GM12878 (cell line): Measurements from ENCODE around the gene AMDHD2. TPM values are rescaled to one million over a fixed set of nuclear protein-coding genes. Genes with fewer than 3 reads are reported as not detected.

Source experiments
- ATF3 ChIP-seq: IDR thresholded peaks from 2 replicates; pipeline ENCODE4 v1.6.1; 2011; ENCODE audit warnings: low read depth, mild to moderate bottlenecking, low read length, moderate library complexity, borderline replicate concordance; ENCODE audit errors: extremely low read depth
- BCL11A ChIP-seq: IDR thresholded peaks from 2 replicates; pipeline ENCODE4 v1.6.1; 2011; ENCODE audit warnings: low read depth, low read length
- BRCA1 ChIP-seq: IDR thresholded peaks from 2 replicates; pipeline ENCODE4 v1.6.1; 2011; ENCODE audit warnings: low read depth, low read length, improper control_type of control experiment
- CEBPB ChIP-seq, 2 experiments: fragments of 150-350 bp in 1 of 2; IDR thresholded peaks; 2 replicates each; pipeline ENCODE4 v1.6.1; 2012 to 2014; ENCODE audit warnings: low read depth in 2 of 2, low read length in 2 of 2, borderline replicate concordance in 1 of 2, inconsistent platforms in 1 of 2
- E2F4 ChIP-seq: IDR thresholded peaks from 2 replicates; pipeline ENCODE4 v1.6.1; 2012; ENCODE audit warnings: low read depth, low read length, improper control_type of control experiment
- EGR1 ChIP-seq, 2 experiments: IDR thresholded peaks; 1 replicate in 1 of 2; 2 replicates in 1 of 2; pipeline ENCODE4 v1.6.1; 2011 to 2012; ENCODE audit warnings: low read depth in 2 of 2, low read length in 2 of 2, borderline replicate concordance in 1 of 2, mild to moderate bottlenecking in 1 of 2, moderate library complexity in 1 of 2
- FOXM1 ChIP-seq: IDR thresholded peaks from 2 replicates; pipeline ENCODE4 v1.6.1; 2012; ENCODE audit warnings: low read depth, mild to moderate bottlenecking, inconsistent platforms, low read length, moderate library complexity
- GATAD2B ChIP-seq: fragments of 450-650 bp; conservative IDR thresholded peaks from 2 replicates; pipeline ENCODE4 v1.6.1; 2017; ENCODE audit warnings: low read depth, mild to moderate bottlenecking, moderate library complexity
- HDAC2 ChIP-seq: fragments of 200-600 bp; sonication (generic); IDR thresholded peaks from 2 replicates; pipeline ENCODE4 v1.6.1; 2017
- IKZF1 ChIP-seq: fragments of 450-650 bp; conservative IDR thresholded peaks from 2 replicates; pipeline ENCODE4 v1.6.1; 2017; ENCODE audit warnings: antibody characterized with exemption, mild to moderate bottlenecking
- JUNB ChIP-seq: IDR thresholded peaks from 2 replicates; pipeline ENCODE4 v1.6.1; 2016; ENCODE audit warnings: antibody characterized with exemption, mild to moderate bottlenecking
- MEF2A ChIP-seq: IDR thresholded peaks from 2 replicates; pipeline ENCODE4 v1.6.1; 2011; ENCODE audit warnings: low read depth, mild to moderate bottlenecking, low read length, moderate library complexity; ENCODE audit not compliant: insufficient read depth
- MXI1 ChIP-seq: fragments of 150-350 bp; IDR thresholded peaks from 2 replicates; pipeline ENCODE4 v1.6.1; 2011; ENCODE audit warnings: low read depth, mild to moderate bottlenecking, inconsistent platforms, low read length, improper control_type of control experiment
- PAX5 ChIP-seq: IDR thresholded peaks from 2 replicates; pipeline ENCODE4 v1.6.1; 2011; ENCODE audit warnings: low read depth, low read length, borderline replicate concordance
- POLR2A ChIP-seq: IDR thresholded peaks from 2 replicates; pipeline ENCODE4 v1.6.1; 2011; ENCODE audit warnings: low read depth, mild to moderate bottlenecking, low read length
- POLR2AphosphoS2 ChIP-seq: IDR thresholded peaks from 2 replicates; pipeline ENCODE4 v1.6.1; 2011; ENCODE audit warnings: low read depth, mild to moderate bottlenecking, low read length, improper control_type of control experiment, moderate library complexity
- POU2F2 ChIP-seq: IDR thresholded peaks from 3 replicates; pipeline ENCODE4 v1.6.1; 2011; ENCODE audit warnings: low read depth, mild to moderate bottlenecking, low read length, borderline replicate concordance
- RELA ChIP-seq: fragments of 450-650 bp; IDR thresholded peaks from 2 replicates; pipeline ENCODE4 v1.8.0; 2014; ENCODE audit warnings: borderline replicate concordance; ENCODE audit not compliant: partially characterized antibody
- REST ChIP-seq: IDR thresholded peaks from 2 replicates; pipeline ENCODE4 v1.6.1; 2012; ENCODE audit warnings: mild to moderate bottlenecking, low read depth, low read length
- RUNX3 ChIP-seq: IDR thresholded peaks from 2 replicates; pipeline ENCODE4 v1.6.1; 2012; ENCODE audit warnings: low read length, inconsistent platforms
- SRF ChIP-seq, 2 experiments: IDR thresholded peaks; 2 replicates each; pipeline ENCODE4 v1.6.1; 2011; ENCODE audit warnings: low read depth in 2 of 2, low read length in 2 of 2, mild to moderate bottlenecking in 1 of 2, moderate library complexity in 1 of 2
- USF1 ChIP-seq: IDR thresholded peaks from 2 replicates; pipeline ENCODE4 v1.6.1; 2011; ENCODE audit warnings: borderline replicate concordance, low read depth, mild to moderate bottlenecking, moderate library complexity, mixed read lengths, low read length; ENCODE audit not compliant: insufficient read depth; ENCODE audit errors: extremely low read length
- USF2 ChIP-seq: IDR thresholded peaks from 2 replicates; pipeline ENCODE4 v1.6.1; 2011; ENCODE audit warnings: low read depth, low read length, improper control_type of control experiment, borderline replicate concordance
- ZNF384 ChIP-seq: IDR thresholded peaks from 2 replicates; pipeline ENCODE4 v1.6.1; 2012; ENCODE audit warnings: low read depth, mild to moderate bottlenecking, low read length, improper control_type of control experiment, borderline replicate concordance
- polyA plus RNA-seq, 11 experiments: library from polyadenylated mRNA; depleted of rRNA in 4 of 11; unstranded in 6 of 11; stranded (reverse) in 5 of 11; fragments of >200 nt; fragmentation: Nextera tagmentation in 4 of 11; fragmentation: Illumina TruSeq in 1 of 11; extraction: Ambion mirVana in 4 of 11; extraction: Trizol in 1 of 11; gene quantifications; 1 replicate in 1 of 11; 2 replicates in 10 of 11; pipeline versions ENCODE4 v1.2.1 to v1.2.3, GENCODE V29; 2011 to 2016; ENCODE audit warnings: inconsistent platforms in 2 of 11, missing spikeins in 2 of 11, low read depth in 1 of 11
- total RNA-seq, 4 experiments: library from RNA; depleted of rRNA in 3 of 4; stranded (reverse); fragments of >200 nt in 3 of 4; fragmentation: Illumina TruSeq in 1 of 4; extraction: Trizol in 1 of 4; gene quantifications; 2 replicates each; pipeline versions ENCODE4 v1.2.1 to v1.2.3, GENCODE V29; 2013 to 2021

The AMDHD2 gene
- total and polyA plus RNA-seq, 10 of the 15 experiments (the other 5 are each of a cell fraction or from before 2014, with no cell fraction given), result 0.60 to 41.8 (median 24.3) TPM; not detected in 1

- TF ChIP-seq EGR1 (IDR thresholded peaks at IDR 0.05; ENCODE audit: borderline replicate concordance in 1 of 2, low read depth in 2 of 2, low read length in 2 of 2) (peak; percentile 45 to 82), E2F4 (peak; percentile 74), POLR2A (peak; percentile 91), POLR2AphosphoS2 (peak; percentile 99), MXI1 (peak; percentile 67), USF1 (peak; percentile 98), HDAC2 (no peak), BCL11A (peak; percentile 58; the same call in 1 of the 2 replicates), USF2 (peak; percentile 98), MEF2A (peak; percentile 64; the same call in 1 of the 2 replicates), JUNB (no peak), FOXM1 (no peak), CEBPB (IDR thresholded peaks at IDR 0.05; ENCODE audit: borderline replicate concordance in 1 of 2, low read depth in 2 of 2, low read length in 2 of 2) (no peak), REST (no peak), ZNF384 (no peak), IKZF1 (peak; percentile 48), SRF (IDR thresholded peaks at IDR 0.05; ENCODE audit: low read depth in 2 of 2, low read length in 2 of 2) (peak in 1 of 2 experiments; percentile 63; a peak in 1 of 4 replicates), BRCA1 (peak; percentile 43), GATAD2B (no peak), RUNX3 (peak; percentile 48), POU2F2 (peak; percentile 83; the same call in 2 of the 3 replicates), RELA (peak; percentile 91), PAX5 (peak; percentile 88), ATF3 (peak; percentile 100)
Measured at GRCh38 chr16:2520097-2520783, at the start of gene AMDHD2 (continued).
